Tibial nerve (tissue), 4 donors: ENCODE results near the gene ATP6V1E1. TPM values are rescaled to one million over a fixed set of nuclear protein-coding genes. Genes with fewer than 3 reads are reported as not detected.

Experiments used
- DNase-seq, 2 donors: peaks; one replicate each; pipeline ENCODE4 v3.0.0-alpha.2; 2019; ENCODE audit warnings: low spot score in 2 of 2
- H3K27ac ChIP-seq, 4 donors: fragments of 200-600 bp; sonication (generic) in 3 of 4; one replicate each; pipeline ENCODE4 v1.5.1; 2017 to 2019; ENCODE audit warnings: mild to moderate bottlenecking in 1 of 4
- H3K27me3 ChIP-seq, 2 donors: fragments of 200-600 bp; sonication (generic) in 1 of 2; one replicate each; pipeline versions ENCODE4 v1.5.1 to v1.6.0; 2017 to 2019
- H3K36me3 ChIP-seq, 3 donors: fragments of 200-600 bp; sonication (generic); one replicate each; pipeline ENCODE4 v1.5.1; 2018 to 2019
- H3K4me1 ChIP-seq, 4 donors: fragments of 200-600 bp; sonication (generic) in 3 of 4; one replicate each; pipeline ENCODE4 v1.5.1; 2017 to 2019
- H3K4me3 ChIP-seq, 4 donors: fragments of 200-600 bp; sonication (generic) in 3 of 4; one replicate each; pipeline ENCODE4 v1.5.1; 2017 to 2019; ENCODE audit warnings: mild to moderate bottlenecking in 1 of 4, moderate library complexity in 1 of 4
- H3K9me3 ChIP-seq, 4 donors: fragments of 200-600 bp; sonication (generic) in 3 of 4; one replicate each; pipeline ENCODE4 v1.5.1; 2017 to 2019
- EP300 ChIP-seq, 2 donors: sonication (generic); formaldehyde crosslinking; IDR thresholded peaks; one replicate each; pipeline ENCODE4 v1.6.1; 2017; ENCODE audit warnings: antibody characterized with exemption in 2 of 2, mild to moderate bottlenecking in 1 of 2
- POLR2A ChIP-seq, 2 donors: fragments of 450-650 bp; IDR thresholded peaks; one replicate each; pipeline ENCODE4 v1.6.1; 2017; ENCODE audit warnings: antibody characterized with exemption in 2 of 2, mild to moderate bottlenecking in 2 of 2, moderate library complexity in 2 of 2
- WGBS, 2 donors: methylation state at CpG; one replicate each; pipeline ENCODE4 v1.1.5; 2018; 5-methylcytosine and 5-hydroxymethylcytosine counted together
- total RNA-seq, 4 donors: library from RNA; depleted of rRNA; stranded (reverse); fragments of >200 nt; gene quantifications; one replicate each; pipeline ENCODE4 v1.1.0, GENCODE V29; 2016
- TF ChIP-seq, protein P1 (sequence below), 5 experiments: fragments of 200-600 bp in 3 of 5; fragments of 450-650 bp in 2 of 5; sonication (generic) in 3 of 5; IDR thresholded peaks; one replicate each; pipeline ENCODE4 v1.5.1; 2016 to 2019; ENCODE audit warnings: antibody characterized with exemption in 5 of 5, mild to moderate bottlenecking in 3 of 5, moderate library complexity in 2 of 5

ATP6V1E1 gene
- total RNA-seq, 4 donors from 2014 or later: 94.3 to 138 (median 120) TPM

DNA sequence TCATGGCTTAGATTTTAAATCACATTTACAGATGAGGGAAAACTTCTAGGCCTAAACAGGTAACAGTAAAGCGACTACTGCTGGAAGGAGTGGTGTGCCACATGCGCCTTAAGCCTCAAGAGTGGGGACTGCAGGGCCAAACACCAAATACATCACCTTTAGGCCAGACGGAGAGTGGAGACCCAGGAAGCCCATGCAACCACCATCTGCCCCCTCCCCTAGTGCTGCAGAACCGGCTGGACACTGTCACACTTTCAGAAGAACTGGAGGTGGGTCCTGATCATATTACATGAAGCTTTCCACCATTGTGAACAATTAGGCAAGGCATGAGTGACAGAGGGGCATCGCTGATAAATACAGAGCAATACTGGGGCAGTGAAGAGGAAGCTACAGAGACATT lies 36.3 kb downstream of the ATP6V1E1 start:
- no peak overlapping the region for H3K4me3 ChIP-seq
- 81 to 83% methylated on average over 5 of the region's 5 CpGs for WGBS, 2 donors
- DNase-seq: no peak
- no peaks in the 10 kb centered on the region for H3K27me3 ChIP-seq
- no peaks in the 10 kb centered on the region for H3K4me1 ChIP-seq
- TF ChIP-seq EP300 (IDR thresholded peaks at IDR 0.05) (no peak), POLR2A (IDR thresholded peaks at IDR 0.05) (no peak)
- TF ChIP-seq, protein P1, sequence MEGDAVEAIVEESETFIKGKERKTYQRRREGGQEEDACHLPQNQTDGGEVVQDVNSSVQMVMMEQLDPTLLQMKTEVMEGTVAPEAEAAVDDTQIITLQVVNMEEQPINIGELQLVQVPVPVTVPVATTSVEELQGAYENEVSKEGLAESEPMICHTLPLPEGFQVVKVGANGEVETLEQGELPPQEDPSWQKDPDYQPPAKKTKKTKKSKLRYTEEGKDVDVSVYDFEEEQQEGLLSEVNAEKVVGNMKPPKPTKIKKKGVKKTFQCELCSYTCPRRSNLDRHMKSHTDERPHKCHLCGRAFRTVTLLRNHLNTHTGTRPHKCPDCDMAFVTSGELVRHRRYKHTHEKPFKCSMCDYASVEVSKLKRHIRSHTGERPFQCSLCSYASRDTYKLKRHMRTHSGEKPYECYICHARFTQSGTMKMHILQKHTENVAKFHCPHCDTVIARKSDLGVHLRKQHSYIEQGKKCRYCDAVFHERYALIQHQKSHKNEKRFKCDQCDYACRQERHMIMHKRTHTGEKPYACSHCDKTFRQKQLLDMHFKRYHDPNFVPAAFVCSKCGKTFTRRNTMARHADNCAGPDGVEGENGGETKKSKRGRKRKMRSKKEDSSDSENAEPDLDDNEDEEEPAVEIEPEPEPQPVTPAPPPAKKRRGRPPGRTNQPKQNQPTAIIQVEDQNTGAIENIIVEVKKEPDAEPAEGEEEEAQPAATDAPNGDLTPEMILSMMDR (IDR thresholded peaks at IDR 0.05): no peak
- peaks cover 6 to 83% (median 33%) of the 10 kb centered on the region in 3 donors for H3K36me3 ChIP-seq
- H3K9me3 ChIP-seq: no peaks in the 10 kb centered on the region
- no peak overlapping the region for H3K27ac ChIP-seq

DNA sequence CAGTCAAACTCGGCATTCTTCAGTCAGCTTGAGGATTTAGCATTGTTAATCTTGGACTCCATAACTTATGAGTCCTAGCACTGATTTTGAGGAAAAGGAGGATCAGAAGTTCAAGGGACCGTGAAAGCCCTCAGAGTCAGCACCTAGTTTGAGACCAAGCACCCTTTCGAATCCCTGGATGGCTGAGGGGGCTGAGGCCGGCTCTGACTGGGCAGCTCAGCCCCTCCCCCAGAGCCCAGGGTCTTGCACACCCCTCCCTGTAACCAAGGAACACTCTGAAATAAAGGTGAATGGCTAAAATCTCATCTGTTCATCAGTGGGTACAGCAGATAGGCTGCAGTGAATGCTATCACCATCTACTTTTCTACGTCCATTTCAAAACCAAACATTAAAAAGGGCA lies 38.0 kb downstream of the ATP6V1E1 start:
- Histone ChIP-seq H3K9me3 (no peaks in the 10 kb centered on the region), H3K27ac (no peak overlapping the region), H3K36me3 (peaks cover 6 to 67% (median 26%) of the 10 kb centered on the region in 3 donors), H3K4me1 (no peaks in the 10 kb centered on the region), H3K27me3 (no peaks in the 10 kb centered on the region), H3K4me3 (no peak overlapping the region)
- 79 to 80% methylated on average over 4 to 5 of the region's 5 CpGs for WGBS, 2 donors
- DNase-seq: no peak
- TF ChIP-seq POLR2A (IDR thresholded peaks at IDR 0.05) (no peak), EP300 (IDR thresholded peaks at IDR 0.05) (no peak)
- TF ChIP-seq, protein P1 (IDR thresholded peaks at IDR 0.05): no peak

DNA sequence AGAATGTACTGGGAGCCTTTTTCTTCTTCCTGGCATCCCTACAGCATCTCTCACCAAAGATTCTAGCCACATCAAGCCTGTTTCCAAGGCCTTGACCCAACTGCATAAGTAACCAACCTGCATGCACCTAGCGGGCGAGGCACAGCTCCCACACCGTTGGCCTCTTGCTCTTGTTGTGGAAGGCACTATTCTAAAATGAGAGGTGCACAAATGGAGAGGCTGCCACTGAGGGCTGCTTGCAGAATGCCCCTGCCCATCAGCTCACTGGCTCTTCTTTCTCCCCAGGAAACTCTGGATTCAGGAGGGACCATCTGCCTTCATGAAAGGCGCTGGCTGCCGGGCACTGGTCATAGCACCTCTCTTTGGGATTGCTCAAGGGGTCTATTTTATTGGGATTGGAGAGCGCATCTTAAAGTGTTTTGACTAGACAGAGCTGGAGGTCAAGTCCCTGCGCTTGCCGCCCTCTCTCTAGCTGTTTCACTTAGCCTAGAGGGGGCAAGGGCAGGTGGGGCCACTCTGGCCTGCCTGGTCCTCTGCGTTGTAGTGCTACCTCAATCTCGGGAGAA lies 38.7 kb downstream of the ATP6V1E1 start:
- peaks cover 6 to 60% (median 26%) of the 10 kb centered on the region in 3 donors for H3K36me3 ChIP-seq
- DNase-seq: no peak
- no peak overlapping the region for H3K27ac ChIP-seq
- H3K27me3 ChIP-seq: no peaks in the 10 kb centered on the region
- TF ChIP-seq EP300 (IDR thresholded peaks at IDR 0.05) (no peak), POLR2A (IDR thresholded peaks at IDR 0.05) (no peak)
- TF ChIP-seq, protein P1 (IDR thresholded peaks at IDR 0.05): no peak
- no peak overlapping the region for H3K4me3 ChIP-seq
- 89% methylated on average over 10 of the region's 10 CpGs for WGBS, 2 donors
- no peaks in the 10 kb centered on the region for H3K9me3 ChIP-seq
- no peaks in the 10 kb centered on the region for H3K4me1 ChIP-seq

DNA sequence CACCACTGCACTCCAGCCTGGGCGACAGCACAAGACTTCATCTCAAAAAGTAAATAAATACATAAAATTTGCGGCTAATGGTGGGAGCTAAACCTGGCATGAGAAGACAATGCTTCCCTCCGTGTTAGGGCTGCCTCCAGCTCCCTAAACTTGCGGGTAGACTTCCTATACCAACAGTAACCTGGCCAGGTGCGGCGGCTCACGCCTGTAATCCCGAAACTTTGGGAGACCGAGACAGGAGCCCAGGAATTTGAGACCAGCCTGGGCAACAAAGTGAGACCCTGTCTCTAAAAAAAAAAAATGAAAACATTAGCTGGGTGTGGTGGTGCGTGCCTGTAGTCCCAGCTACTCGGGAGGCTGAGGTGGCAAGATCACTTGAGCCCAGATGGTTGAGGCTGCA lies 39.9 kb downstream of the ATP6V1E1 start:
- Histone ChIP-seq H3K36me3 (peaks cover 3 to 47% (median 26%) of the 10 kb centered on the region in 3 donors), H3K9me3 (no peaks in the 10 kb centered on the region), H3K4me3 (no peak overlapping the region), H3K27me3 (no peaks in the 10 kb centered on the region), H3K27ac (no peak overlapping the region), H3K4me1 (no peaks in the 10 kb centered on the region)
- TF ChIP-seq POLR2A (IDR thresholded peaks at IDR 0.05): no peak
- TF ChIP-seq EP300 (IDR thresholded peaks at IDR 0.05): no peak
- TF ChIP-seq, protein P1 (IDR thresholded peaks at IDR 0.05): no peak
- no peak for DNase-seq
- 93 to 94% methylated on average over 11 of the region's 11 CpGs for WGBS, 2 donors

DNA sequence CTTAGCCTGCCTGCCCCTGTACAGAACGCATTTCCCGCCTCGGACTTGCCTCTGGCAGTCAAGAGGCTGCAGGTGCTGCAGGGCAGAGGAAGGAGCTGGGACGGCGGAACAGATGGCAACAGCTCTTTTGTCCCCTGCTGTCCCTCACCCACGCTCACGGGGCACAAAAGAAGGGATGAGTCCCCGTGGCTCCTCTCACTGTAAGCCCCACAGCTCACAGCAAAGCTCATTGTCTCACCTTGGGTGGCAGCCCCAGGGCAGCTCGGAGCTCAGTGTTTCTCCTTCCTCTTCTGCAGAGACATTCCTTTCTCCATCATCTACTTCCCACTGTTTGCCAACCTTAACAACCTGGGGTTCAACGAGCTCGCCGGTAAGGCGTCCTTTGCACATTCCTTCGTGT lies 40.9 kb downstream of the ATP6V1E1 start:
- WGBS, 2 donors: 85 to 86% methylated on average over 14 of the region's 14 CpGs
- peaks cover 0 to 38% (median 17%) of the 10 kb centered on the region in 3 donors for H3K36me3 ChIP-seq
- DNase-seq: no peak

More for the DNA sequence above, 40.9 kb downstream of the ATP6V1E1 start:
- H3K4me1 ChIP-seq: no peaks in the 10 kb centered on the region
- no peaks in the 10 kb centered on the region for H3K9me3 ChIP-seq
- TF ChIP-seq POLR2A (IDR thresholded peaks at IDR 0.05) (no peak), EP300 (IDR thresholded peaks at IDR 0.05) (no peak)
- TF ChIP-seq, protein P1 (IDR thresholded peaks at IDR 0.05): no peak
- H3K27me3 ChIP-seq: no peaks in the 10 kb centered on the region
- H3K4me3 ChIP-seq: no peak overlapping the region
- H3K27ac ChIP-seq: no peak overlapping the region
